Metanephros (tissue), 1 donor: Measurements from ENCODE around the gene GALNT6. TPM values are rescaled to one million over a fixed set of nuclear protein-coding genes. Genes with fewer than 3 reads are reported as not detected.

Experiments used
- total RNA-seq: library from RNA; depleted of rRNA; stranded (reverse); fragments of >200 nt; gene quantifications from one replicate; pipeline ENCODE4 v1.2.3, GENCODE V29; 2014

GALNT6 gene, protein sequence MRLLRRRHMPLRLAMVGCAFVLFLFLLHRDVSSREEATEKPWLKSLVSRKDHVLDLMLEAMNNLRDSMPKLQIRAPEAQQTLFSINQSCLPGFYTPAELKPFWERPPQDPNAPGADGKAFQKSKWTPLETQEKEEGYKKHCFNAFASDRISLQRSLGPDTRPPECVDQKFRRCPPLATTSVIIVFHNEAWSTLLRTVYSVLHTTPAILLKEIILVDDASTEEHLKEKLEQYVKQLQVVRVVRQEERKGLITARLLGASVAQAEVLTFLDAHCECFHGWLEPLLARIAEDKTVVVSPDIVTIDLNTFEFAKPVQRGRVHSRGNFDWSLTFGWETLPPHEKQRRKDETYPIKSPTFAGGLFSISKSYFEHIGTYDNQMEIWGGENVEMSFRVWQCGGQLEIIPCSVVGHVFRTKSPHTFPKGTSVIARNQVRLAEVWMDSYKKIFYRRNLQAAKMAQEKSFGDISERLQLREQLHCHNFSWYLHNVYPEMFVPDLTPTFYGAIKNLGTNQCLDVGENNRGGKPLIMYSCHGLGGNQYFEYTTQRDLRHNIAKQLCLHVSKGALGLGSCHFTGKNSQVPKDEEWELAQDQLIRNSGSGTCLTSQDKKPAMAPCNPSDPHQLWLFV
- 8.6 TPM for total RNA-seq

DNA sequence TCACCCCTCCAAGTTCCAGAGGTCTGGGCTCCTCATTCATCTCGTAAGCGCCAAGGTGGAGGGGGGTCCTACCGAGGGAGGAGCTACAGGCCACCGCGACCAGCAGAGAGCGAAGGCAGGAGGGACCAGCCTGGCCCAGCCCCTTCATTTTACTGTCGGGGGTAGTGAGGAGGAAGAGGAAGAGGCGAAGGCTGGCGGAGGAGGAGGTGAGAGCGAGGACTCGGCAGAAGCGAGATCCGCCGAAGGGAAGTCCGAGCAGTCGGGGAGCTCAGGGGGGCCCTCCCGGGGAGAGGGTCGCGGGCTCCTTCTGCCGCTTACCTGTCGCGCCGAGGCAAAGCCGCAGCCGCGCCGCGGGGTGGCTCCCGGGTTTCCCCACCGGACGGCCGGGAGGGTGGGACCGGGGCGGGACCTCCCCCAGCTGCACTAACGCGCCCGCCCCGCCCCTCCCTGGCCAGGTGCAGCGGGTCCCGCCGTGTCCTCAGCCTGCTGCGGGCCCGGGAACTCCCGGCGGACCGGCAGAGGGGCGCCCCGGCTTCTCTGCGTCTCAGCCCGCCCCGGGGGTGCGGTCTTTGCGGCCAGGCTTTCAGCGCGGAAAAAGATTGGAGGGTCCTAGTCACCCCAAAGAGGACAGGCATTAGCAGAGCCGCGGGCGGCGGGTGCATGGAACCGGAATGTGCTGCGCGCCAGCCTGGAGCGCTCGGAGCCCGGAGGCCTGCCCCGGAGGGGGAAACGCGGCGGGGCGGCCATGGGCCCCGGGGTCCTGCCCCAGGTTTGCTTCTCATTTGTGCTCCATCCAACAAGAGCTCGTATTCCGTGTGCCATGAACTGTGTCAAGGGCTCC, at the start of gene GALNT6:
GALNT6 (minus strand) TSS at position 124 of the 841 bp plus-strand sequence. CDS start 11,625 bp downstream, outside the sequence.

DNA sequence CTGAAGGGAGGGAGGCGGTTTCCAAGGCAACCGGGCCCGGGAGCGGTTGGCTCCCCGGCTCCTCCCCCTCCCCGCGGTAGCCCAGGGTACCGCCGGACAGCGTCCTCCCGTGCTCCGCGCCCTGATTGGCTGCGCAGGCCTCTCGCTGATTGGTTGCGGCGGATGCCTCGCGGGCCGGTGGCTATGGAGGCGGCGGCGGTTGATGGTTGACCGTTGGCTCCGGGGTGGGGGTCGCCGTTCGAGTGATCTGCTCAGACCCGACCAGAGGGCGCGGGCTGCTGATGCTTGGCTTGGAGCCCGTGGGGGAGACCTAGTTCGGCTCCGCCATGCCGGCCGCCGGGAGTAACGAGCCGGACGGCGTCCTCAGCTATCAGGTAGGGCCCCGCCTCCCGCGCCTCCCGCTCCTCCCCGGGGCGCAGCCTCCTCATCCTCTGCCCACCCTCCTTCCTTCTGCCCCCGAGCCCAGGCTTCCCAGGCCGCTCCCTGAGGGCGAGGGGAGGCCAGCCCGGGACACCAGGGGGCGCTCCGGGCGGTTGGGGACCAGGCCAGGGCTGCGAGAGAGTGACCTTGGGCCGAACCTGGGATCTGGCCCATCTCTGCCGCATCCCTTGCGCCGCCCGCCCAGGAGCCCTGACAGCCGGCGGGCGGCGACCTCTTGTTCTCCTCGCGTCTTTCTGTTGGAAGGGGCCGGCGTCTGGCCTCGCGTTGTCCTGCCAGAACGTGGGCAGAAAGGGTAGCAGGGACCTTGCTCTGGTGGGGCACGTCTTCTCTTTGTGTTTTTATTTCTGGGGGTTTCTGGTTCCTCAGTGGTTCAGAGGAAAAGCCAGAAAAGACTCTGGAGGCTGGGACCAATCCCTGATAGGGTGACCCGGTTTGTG, 33.7 kb upstream of the GALNT6 start, which contains the start of gene SLC4A8:
SLC4A8 (plus strand) TSS at position 170 of the 878 bp plus-strand sequence; CDS start at position 327, 157 bp downstream.

DNA sequence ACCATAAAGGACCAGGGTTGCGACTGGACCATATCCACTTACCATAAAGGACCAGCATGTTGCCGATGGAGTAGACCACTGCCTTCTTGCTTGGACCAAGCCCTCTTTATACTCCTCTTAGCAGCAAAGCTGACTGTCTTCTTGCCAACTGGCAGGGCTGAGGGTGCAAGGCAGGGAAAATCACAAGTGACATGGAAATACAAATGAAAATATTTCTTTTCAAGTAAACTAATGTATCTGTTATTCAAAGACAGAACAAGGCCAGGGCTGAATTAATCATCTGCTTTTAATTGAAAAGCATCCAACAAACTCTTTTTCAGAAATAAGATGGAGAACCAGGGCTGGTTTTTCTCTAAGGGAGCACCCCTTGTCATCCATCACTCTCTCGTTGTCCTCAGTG, 44.6 kb downstream of the GALNT6 start, which contains the start of gene CELA1:
CELA1 (minus strand) TSS at position 99 of the 400 bp plus-strand sequence; CDS start at position 58, 41 bp downstream.

DNA sequence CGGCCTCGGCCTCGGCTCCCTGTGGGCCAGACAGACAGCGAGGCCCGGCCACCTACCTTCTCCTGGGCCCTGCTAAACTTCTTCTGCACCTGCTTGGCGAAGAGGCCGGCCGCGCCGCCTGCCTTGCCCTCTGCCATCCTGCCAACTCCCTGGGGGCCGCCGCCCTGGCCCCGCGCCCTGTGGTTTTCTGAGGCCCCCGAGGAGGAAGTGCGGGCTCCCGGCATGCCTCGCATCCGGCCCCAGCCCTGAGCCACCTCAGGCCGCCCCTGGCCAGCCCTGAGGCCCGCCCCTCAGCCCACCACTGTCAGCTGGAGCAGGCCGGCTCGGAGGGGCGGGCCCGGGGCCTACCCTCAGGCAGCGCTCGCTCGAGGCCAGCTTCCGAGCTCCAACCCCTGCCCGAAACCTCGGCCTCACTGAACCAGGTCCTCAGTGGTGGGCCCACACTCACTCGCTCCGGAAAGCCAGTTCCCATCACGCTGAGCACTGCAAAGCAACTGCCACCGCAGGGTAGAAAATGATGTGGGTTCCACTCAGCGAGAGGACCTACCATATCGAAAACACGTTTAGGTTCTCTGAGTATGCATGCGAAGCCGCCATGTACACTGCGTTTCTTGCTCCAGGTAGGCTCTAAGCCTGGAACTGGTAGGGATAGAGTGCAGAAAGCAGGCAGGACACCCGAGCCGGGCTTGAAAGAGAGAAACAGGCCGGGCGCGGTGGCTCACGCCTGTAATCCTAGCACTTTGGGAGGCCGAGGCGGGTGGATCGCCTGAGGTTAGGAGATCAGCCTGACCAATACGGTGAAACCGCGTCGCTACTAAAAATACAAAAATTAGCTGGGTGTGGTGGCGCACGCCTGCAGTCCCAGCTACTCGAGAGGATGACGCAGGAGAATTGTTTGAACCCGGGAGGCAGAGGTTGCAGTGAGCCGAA, 67.0 kb downstream of the GALNT6 start, which contains the start of gene BIN2:
BIN2 (minus strand) TSS at position 209 of the 930 bp plus-strand sequence; CDS start at position 137, 72 bp downstream.

Other genes with a start within 250 kb of the GALNT6 start
- 37.2 TPM for gene TFCP2, start 218.3 kb downstream of the GALNT6 start, total RNA-seq
- 5.1 TPM for gene POU6F1, start 173.3 kb downstream of the GALNT6 start, total RNA-seq
- 184 TPM for gene DAZAP2, start 152.6 kb downstream of the GALNT6 start, total RNA-seq
- 13.8 TPM for gene SMAGP, start 121.0 kb downstream of the GALNT6 start, total RNA-seq
- 4.3 TPM for gene BIN2, start 67.2 kb downstream of the GALNT6 start, total RNA-seq
- not detected for gene CELA1, start 44.7 kb downstream of the GALNT6 start, total RNA-seq
- 3.0 TPM for gene SLC4A8, start 33.4 kb upstream of the GALNT6 start, total RNA-seq
- 3.7 TPM for gene SCN8A, start 199.8 kb upstream of the GALNT6 start, total RNA-seq